Uterus (tissue), 4 donors: ENCODE data around the gene TP53RK. TPM values are rescaled to one million over a fixed set of nuclear protein-coding genes. Genes with fewer than 3 reads are reported as not detected.

ENCODE experiments used
- DNase-seq, 2 donors: peaks; one replicate each; pipeline ENCODE4 v3.0.0-alpha.2; 2019 to 2020
- H3K27ac ChIP-seq, 2 donors: fragments of 200-600 bp; sonication (generic); 1 replicate in 1 of 2; 2 replicates in 1 of 2; pipeline ENCODE4 v1.5.1; 2016 to 2018
- H3K27me3 ChIP-seq, 2 donors: fragments of 200-600 bp; sonication (generic); one replicate each; pipeline ENCODE4 v1.5.1; 2018 to 2019; ENCODE audit warnings: control low read depth in 1 of 2
- H3K36me3 ChIP-seq, 2 donors: fragments of 200-600 bp; sonication (generic); one replicate each; pipeline ENCODE4 v1.5.1; 2019; ENCODE audit warnings: control low read depth in 1 of 2
- H3K4me1 ChIP-seq, 2 donors: fragments of 200-600 bp; sonication (generic); one replicate each; pipeline ENCODE4 v1.5.1; 2018 to 2019; ENCODE audit warnings: control low read depth in 1 of 2
- H3K4me3 ChIP-seq, 2 donors: fragments of 200-600 bp; sonication (generic); 1 replicate in 1 of 2; 2 replicates in 1 of 2; pipeline ENCODE4 v1.5.1; 2018 to 2019; ENCODE audit warnings: mild to moderate bottlenecking in 1 of 2
- H3K9me3 ChIP-seq, 2 donors: fragments of 200-600 bp; sonication (generic); one replicate each; pipeline ENCODE4 v1.5.1; 2019; ENCODE audit warnings: control low read depth in 1 of 2
- POLR2A ChIP-seq, 2 donors: fragments of 450-650 bp; IDR thresholded peaks; one replicate each; pipeline ENCODE4 v1.6.1; 2016; ENCODE audit warnings: antibody characterized with exemption in 2 of 2, mild to moderate bottlenecking in 1 of 2, moderate library complexity in 1 of 2
- intact Hi-C: fragments of 100-400 bp; cut with DNase I; formaldehyde crosslinking; loops from one replicate; pipeline ENCODE4 v1.15.1; 2023; ENCODE audit warnings: low total_unique reads
- total RNA-seq, 4 donors: library from RNA; depleted of rRNA in 3 of 4; stranded (reverse); fragments of >200 nt in 3 of 4; gene quantifications; one replicate each; pipeline versions ENCODE4 v1.1.0 to v1.2.4, GENCODE V29; 2014 to 2023
- TF ChIP-seq, protein P1 (sequence below), 4 experiments: fragments of 200-600 bp in 2 of 4; fragments of 450-650 bp in 2 of 4; sonication (generic) in 2 of 4; IDR thresholded peaks; one replicate each; pipeline ENCODE4 v1.5.1; 2016 to 2019; ENCODE audit warnings: antibody characterized with exemption in 4 of 4, mild to moderate bottlenecking in 2 of 4, moderate library complexity in 1 of 4
- donor health status: DM: yes; HTN: yes; CAD: no.

Gene TP53RK
- total RNA-seq, 4 donors from 2014 or later = 14.1 to 64.6 (median 40.2) TPM

DNA sequence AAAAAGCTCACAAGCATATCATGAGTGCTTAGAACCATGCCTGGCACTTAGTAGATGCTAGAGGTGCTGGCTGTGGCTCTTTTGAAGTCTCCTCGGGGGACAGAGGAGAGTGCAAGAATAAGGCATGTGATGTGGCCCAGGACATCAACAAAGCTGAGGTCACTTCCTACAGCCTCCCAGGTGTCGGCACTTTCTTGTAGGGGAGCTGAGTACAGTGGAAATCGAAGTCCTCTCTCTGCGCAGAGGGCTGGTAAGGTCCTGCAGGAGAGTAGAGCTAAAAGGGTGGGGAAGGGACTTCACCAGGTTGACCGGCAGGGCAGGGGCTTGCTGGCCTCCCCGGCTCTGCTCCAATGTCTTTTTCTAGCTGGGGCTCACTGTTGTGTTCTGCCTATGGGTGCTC is 49.2 kb downstream of the TP53RK start:
- Histone ChIP-seq H3K36me3 (no peaks in the 10 kb centered on the region), H3K9me3 (no peaks in the 10 kb centered on the region), H3K27ac (no peak overlapping the region), H3K4me3 (no peak overlapping the region), H3K4me1 (no peaks in the 10 kb centered on the region), H3K27me3 (no peaks in the 10 kb centered on the region)
- no peak for DNase-seq
- intact Hi-C loops = no loop called here
- no peak for TF ChIP-seq POLR2A (IDR thresholded peaks at IDR 0.05)
- TF ChIP-seq, protein P1, sequence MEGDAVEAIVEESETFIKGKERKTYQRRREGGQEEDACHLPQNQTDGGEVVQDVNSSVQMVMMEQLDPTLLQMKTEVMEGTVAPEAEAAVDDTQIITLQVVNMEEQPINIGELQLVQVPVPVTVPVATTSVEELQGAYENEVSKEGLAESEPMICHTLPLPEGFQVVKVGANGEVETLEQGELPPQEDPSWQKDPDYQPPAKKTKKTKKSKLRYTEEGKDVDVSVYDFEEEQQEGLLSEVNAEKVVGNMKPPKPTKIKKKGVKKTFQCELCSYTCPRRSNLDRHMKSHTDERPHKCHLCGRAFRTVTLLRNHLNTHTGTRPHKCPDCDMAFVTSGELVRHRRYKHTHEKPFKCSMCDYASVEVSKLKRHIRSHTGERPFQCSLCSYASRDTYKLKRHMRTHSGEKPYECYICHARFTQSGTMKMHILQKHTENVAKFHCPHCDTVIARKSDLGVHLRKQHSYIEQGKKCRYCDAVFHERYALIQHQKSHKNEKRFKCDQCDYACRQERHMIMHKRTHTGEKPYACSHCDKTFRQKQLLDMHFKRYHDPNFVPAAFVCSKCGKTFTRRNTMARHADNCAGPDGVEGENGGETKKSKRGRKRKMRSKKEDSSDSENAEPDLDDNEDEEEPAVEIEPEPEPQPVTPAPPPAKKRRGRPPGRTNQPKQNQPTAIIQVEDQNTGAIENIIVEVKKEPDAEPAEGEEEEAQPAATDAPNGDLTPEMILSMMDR (IDR thresholded peaks at IDR 0.05) = no peak

DNA sequence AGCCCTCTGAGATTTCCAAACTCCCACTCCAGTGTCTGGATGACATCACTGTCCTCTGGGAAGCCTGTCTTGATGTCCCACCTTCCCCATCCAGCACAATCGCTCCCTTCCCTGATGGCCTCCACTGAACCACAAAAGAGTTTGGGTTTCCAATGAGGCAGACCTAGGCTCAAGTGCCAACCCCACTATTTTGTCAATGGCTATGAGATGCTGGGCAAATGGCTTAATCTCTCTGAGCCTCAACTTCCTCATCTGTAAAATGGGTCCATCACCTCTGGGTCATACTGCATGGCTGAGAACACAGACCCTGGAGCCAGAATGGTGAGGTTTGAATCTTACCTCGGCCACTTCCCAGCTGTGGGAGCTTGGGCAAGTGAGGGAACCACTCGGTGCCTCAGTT is 49.7 kb downstream of the TP53RK start:
- H3K4me3 ChIP-seq = no peak overlapping the region
- no peak for DNase-seq
- no peaks in the 10 kb centered on the region for H3K36me3 ChIP-seq
- H3K9me3 ChIP-seq = no peaks in the 10 kb centered on the region
- no peak overlapping the region for H3K27ac ChIP-seq
- H3K27me3 ChIP-seq = no peaks in the 10 kb centered on the region
- intact Hi-C loops = no loop called here
- no peaks in the 10 kb centered on the region for H3K4me1 ChIP-seq
- TF ChIP-seq, protein P1 (IDR thresholded peaks at IDR 0.05) = no peak
- TF ChIP-seq POLR2A (IDR thresholded peaks at IDR 0.05) = no peak

DNA sequence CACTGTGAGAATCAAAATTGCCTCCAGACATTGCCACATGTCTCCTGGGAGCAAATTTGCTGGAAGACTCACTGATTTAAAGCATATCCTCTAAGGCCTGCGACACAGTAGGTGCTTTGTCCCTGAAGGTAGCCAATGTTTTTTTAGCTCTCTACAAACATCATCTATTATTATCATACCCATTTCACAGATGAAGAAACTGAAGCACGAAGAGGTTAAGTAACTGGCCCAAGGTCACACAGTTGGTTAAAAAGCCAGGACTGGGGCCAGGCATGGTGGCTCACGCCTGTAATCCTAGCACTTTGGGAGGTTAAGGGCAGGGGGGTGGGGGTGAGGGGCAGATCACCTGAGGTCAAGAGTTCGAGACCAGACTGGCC is 50.4 kb downstream of the TP53RK start:
- H3K36me3 ChIP-seq = no peaks in the 10 kb centered on the region
- no peaks in the 10 kb centered on the region for H3K9me3 ChIP-seq
- no peak for TF ChIP-seq POLR2A (IDR thresholded peaks at IDR 0.05)
- TF ChIP-seq, protein P1 (IDR thresholded peaks at IDR 0.05) = no peak
- H3K27me3 ChIP-seq = no peaks in the 10 kb centered on the region
- H3K4me1 ChIP-seq = no peaks in the 10 kb centered on the region
- H3K27ac ChIP-seq = no peak overlapping the region
- intact Hi-C loops = no loop called here
- H3K4me3 ChIP-seq = no peak overlapping the region
- DNase-seq = no peak

DNA sequence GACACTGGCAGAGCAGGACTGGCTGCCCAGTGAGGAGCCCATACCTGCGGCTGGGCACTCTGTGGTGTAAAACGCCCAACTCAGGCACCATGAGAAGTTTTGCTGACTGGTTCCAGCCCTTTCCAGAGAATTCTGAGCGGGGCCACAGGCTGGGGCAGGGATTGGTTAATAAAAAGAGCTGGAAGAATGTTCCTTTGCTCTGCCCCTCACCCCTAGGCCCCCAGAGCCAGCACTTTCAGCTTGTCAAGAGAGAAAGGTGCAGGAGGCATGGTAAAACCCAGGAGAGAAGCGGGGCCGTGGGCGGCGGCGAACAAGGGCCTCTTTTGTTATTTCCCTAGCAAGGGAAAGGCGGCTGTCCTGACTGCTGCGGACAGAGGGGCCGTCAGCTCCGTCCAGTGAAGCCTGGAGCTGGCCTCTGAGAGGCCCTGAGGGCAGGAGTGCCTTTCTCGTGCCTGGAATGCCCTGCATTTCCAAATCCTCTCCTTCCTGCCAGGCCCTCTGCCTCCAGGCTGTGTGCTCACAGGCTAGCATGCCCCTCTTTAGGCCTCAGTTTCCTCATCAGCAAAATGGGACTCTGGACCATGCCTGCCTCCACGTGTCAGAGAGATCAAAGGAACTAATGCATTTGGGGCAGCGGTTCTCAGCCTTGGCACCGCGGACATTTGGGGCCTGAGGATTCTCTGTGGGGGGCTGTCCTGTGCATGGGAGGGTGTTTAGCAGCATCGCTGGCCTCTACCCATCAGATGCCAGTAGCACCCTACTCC is 50.9 kb downstream of the TP53RK start:
- no peak overlapping the region for H3K27ac ChIP-seq
- DNase-seq = no peak

More for the DNA sequence above, 50.9 kb downstream of the TP53RK start:
- Histone ChIP-seq H3K9me3 (no peaks in the 10 kb centered on the region), H3K4me1 (no peaks in the 10 kb centered on the region), H3K36me3 (no peaks in the 10 kb centered on the region), H3K27me3 (no peaks in the 10 kb centered on the region), H3K4me3 (no peak overlapping the region)
- TF ChIP-seq, protein P1 (IDR thresholded peaks at IDR 0.05) = no peak
- TF ChIP-seq POLR2A (IDR thresholded peaks at IDR 0.05) = no peak
- intact Hi-C loops = no loop called here
